GM12874 (cell line): ENCODE results near the gene PRKD2.

Source experiments
- CTCF ChIP-seq: IDR thresholded peaks from 2 replicates; pipeline ENCODE4 v1.5.1; 2011; ENCODE audit warnings: low read depth, mild to moderate bottlenecking, control low read depth, low read length, moderate library complexity; ENCODE audit not compliant: insufficient read depth

Gene PRKD2

GRCh38 chr19:46722004-46722380 lies 5.1 kb upstream of the PRKD2 start:
- TF ChIP-seq CTCF = no peak

- TF ChIP-seq CTCF = peak; percentile 23; the same call in 1 of the 2 replicates
Measured at GRCh38 chr19:46721269-46722003, 4.5 kb upstream of the PRKD2 start.

- no peak for TF ChIP-seq CTCF
Measured at GRCh38 chr19:46720503-46721239, 3.8 kb upstream of the PRKD2 start.

- TF ChIP-seq CTCF = no peak
Measured at GRCh38 chr19:46719629-46720502, 3.0 kb upstream of the PRKD2 start.

GRCh38 chr19:46718934-46719622 lies 2.2 kb upstream of the PRKD2 start:
- TF ChIP-seq CTCF = no peak

GRCh38 chr19:46718157-46718933 lies 1.4 kb upstream of the PRKD2 start:
- no peak for TF ChIP-seq CTCF
